ENCODE measurements around the gene HKDC1.
"Not testable (repeated sequence)": the region's sequence is repeated elsewhere in the genome, so short reads cannot be mapped to it uniquely, and the experiment has no call there.

- TF ChIP-seq ZNF155 (tag by site-specific recombination; IDR thresholded peaks at IDR 0.05); CTCF (tag by site-specific recombination; IDR thresholded peaks at IDR 0.05); ZNF274 (IDR thresholded peaks at IDR 0.05; ENCODE audit: low read length); ZNF274 (tag by site-specific recombination; IDR thresholded peaks at IDR 0.05; ENCODE audit: borderline replicate concordance); ZNF311 (tag by site-specific recombination; IDR thresholded peaks at IDR 0.05; ENCODE audit: borderline replicate concordance); HOXA7 (CRISPR knock-in tag; IDR thresholded peaks at IDR 0.05; ENCODE audit: borderline replicate concordance); ZNF133 (tag by site-specific recombination; IDR thresholded peaks at IDR 0.05); REST (tag by site-specific recombination; IDR thresholded peaks at IDR 0.05); YY1 (tag by site-specific recombination; IDR thresholded peaks at IDR 0.05); ELK4 (IDR thresholded peaks at IDR 0.05; ENCODE audit: borderline replicate concordance, low read depth, low read length); ZNF529 (tag by site-specific recombination; IDR thresholded peaks at IDR 0.05; ENCODE audit: insufficient replicate concordance); ZNF830 (tag by site-specific recombination; IDR thresholded peaks at IDR 0.05; ENCODE audit: low read depth); SP3 (tag by site-specific recombination; IDR thresholded peaks at IDR 0.05): not testable (repeated sequence)
- TF ChIP-seq, protein P1, sequence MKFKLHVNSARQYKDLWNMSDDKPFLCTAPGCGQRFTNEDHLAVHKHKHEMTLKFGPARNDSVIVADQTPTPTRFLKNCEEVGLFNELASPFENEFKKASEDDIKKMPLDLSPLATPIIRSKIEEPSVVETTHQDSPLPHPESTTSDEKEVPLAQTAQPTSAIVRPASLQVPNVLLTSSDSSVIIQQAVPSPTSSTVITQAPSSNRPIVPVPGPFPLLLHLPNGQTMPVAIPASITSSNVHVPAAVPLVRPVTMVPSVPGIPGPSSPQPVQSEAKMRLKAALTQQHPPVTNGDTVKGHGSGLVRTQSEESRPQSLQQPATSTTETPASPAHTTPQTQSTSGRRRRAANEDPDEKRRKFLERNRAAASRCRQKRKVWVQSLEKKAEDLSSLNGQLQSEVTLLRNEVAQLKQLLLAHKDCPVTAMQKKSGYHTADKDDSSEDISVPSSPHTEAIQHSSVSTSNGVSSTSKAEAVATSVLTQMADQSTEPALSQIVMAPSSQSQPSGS (tag by site-specific recombination; IDR thresholded peaks at IDR 0.05; ENCODE audit: low read depth), result not testable (repeated sequence)
- TF ChIP-seq, protein P2, sequence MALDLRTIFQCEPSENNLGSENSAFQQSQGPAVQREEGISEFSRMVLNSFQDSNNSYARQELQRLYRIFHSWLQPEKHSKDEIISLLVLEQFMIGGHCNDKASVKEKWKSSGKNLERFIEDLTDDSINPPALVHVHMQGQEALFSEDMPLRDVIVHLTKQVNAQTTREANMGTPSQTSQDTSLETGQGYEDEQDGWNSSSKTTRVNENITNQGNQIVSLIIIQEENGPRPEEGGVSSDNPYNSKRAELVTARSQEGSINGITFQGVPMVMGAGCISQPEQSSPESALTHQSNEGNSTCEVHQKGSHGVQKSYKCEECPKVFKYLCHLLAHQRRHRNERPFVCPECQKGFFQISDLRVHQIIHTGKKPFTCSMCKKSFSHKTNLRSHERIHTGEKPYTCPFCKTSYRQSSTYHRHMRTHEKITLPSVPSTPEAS (tag by site-specific recombination; IDR thresholded peaks at IDR 0.05), result not testable (repeated sequence)
These were observed 88.2 kb downstream of the HKDC1 start for GRCh38 chr10:69308304-69308703.
